ENCODE results near the gene USP12.

The USP12 gene

GRCh38 chr13:27128825-27129627 is 42.6 kb downstream of the USP12 start:
- TF ChIP-seq FOXP2 (optimal IDR thresholded peaks at IDR 0.05; ENCODE audit: borderline replicate concordance, extremely low read depth, extremely low read length, insufficient read depth) (no peak), POLR2AphosphoS5 (IDR thresholded peaks at IDR 0.05; ENCODE audit: low read depth, low read length) (no peak), REST (IDR thresholded peaks at IDR 0.05; ENCODE audit: insufficient read depth in 1 of 2, low read depth in 2 of 2, low read length in 2 of 2) (no peak), SIN3A (IDR thresholded peaks at IDR 0.05; ENCODE audit: borderline replicate concordance, insufficient read depth, low read length) (no peak), TAF1 (IDR thresholded peaks at IDR 0.05; ENCODE audit: borderline replicate concordance, insufficient read depth, low read length) (no peak)

DNA sequence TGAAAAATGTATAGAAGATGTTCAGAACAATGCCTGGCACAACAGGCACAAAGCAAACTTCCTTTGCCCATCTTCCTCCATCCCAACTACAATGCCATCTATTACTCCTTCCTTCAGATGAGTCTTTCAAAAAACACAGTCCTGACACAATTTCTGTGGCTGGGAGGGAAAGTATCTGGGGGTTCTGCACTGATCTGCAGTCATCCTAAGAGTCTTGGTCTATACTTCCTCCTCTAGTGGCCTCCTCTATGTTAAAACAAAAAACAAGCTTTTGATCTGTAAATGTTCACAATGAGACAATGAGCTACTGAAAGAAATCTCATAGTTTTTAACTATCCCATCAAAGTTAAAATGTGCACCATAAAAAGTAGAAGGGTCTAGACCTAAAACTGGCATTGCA is 44.8 kb downstream of the USP12 start:
- TF ChIP-seq FOXP2 (optimal IDR thresholded peaks at IDR 0.05; ENCODE audit: borderline replicate concordance, extremely low read depth, extremely low read length, insufficient read depth) (no peak), REST (IDR thresholded peaks at IDR 0.05; ENCODE audit: insufficient read depth in 1 of 2, low read depth in 2 of 2, low read length in 2 of 2) (no peak), POLR2AphosphoS5 (IDR thresholded peaks at IDR 0.05; ENCODE audit: low read depth, low read length) (no peak), TAF1 (IDR thresholded peaks at IDR 0.05; ENCODE audit: borderline replicate concordance, insufficient read depth, low read length) (no peak), SIN3A (IDR thresholded peaks at IDR 0.05; ENCODE audit: borderline replicate concordance, insufficient read depth, low read length) (no peak)

DNA sequence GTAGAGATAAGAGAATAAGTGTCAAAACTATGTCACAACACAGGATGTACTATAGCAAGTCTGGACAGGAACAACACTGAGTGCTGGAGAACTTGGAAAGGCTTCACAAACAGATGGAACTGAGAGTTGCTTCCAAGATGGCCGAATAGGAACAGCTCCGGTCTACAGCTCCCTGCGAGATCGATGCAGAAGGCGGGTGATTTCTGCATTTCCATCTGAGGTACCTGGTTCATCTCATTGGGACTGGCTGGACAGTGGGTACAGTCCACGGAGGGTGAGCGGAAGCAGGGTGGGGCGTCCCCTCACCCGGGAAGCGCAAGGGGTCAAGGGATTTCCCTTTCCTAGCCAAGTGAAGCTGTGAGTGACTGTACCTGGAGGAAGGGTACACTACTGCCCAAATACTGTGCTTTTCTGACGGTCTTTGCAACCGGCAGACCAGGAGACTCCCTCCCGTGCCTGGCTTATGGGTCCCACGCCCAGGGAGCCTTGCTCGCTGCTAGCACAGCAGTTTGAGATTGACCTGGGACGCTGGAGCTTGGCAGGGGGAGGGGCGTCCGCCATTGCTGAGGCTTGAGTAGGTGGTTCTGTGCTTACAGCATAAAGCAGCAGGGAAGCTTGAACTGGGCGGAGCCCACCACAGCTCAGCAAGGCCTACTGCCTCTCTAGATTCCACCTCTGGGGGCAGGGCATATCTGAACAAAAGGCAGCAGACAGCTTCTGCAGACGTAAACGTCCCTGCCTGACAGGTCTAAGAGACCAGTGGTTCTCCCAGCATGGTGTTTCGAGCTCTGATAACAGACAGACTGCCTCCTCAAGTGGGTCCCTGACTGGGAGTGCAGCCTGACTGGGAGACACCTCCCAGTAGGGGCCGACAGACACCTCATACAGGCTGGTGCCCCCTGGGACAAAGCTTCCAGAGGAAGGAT is 46.0 kb downstream of the USP12 start:
- TF ChIP-seq FOXP2 (optimal IDR thresholded peaks at IDR 0.05; ENCODE audit: borderline replicate concordance, extremely low read depth, extremely low read length, insufficient read depth) = no peak
- no peak for TF ChIP-seq REST (IDR thresholded peaks at IDR 0.05; ENCODE audit: insufficient read depth in 1 of 2, low read depth in 2 of 2, low read length in 2 of 2)
- no peak for TF ChIP-seq TAF1 (IDR thresholded peaks at IDR 0.05; ENCODE audit: borderline replicate concordance, insufficient read depth, low read length)
- TF ChIP-seq SIN3A (IDR thresholded peaks at IDR 0.05; ENCODE audit: borderline replicate concordance, insufficient read depth, low read length) = no peak
- no peak for TF ChIP-seq POLR2AphosphoS5 (IDR thresholded peaks at IDR 0.05; ENCODE audit: low read depth, low read length)

DNA sequence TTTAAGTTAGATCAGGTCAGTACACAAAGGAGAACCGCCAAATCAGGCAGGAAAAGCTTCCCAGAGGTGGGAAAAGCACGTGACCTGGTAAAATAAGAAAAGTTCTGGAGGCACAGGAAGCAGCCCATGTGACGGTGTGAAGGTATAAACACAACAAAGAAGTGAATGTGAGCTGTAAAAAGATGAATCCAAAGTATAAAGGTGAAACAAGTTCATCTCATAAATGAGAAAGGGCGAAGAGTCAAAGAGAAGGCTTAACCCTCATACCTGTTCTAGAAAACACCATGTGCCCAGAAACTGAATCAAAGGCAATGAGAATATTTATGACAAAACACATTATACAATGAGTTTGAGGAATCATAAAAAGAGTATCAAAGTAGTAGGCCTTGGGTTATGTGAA is 47.0 kb downstream of the USP12 start:
- TF ChIP-seq TAF1 (IDR thresholded peaks at IDR 0.05; ENCODE audit: borderline replicate concordance, insufficient read depth, low read length) (no peak), POLR2AphosphoS5 (IDR thresholded peaks at IDR 0.05; ENCODE audit: low read depth, low read length) (no peak), FOXP2 (optimal IDR thresholded peaks at IDR 0.05; ENCODE audit: borderline replicate concordance, extremely low read depth, extremely low read length, insufficient read depth) (no peak)

DNA sequence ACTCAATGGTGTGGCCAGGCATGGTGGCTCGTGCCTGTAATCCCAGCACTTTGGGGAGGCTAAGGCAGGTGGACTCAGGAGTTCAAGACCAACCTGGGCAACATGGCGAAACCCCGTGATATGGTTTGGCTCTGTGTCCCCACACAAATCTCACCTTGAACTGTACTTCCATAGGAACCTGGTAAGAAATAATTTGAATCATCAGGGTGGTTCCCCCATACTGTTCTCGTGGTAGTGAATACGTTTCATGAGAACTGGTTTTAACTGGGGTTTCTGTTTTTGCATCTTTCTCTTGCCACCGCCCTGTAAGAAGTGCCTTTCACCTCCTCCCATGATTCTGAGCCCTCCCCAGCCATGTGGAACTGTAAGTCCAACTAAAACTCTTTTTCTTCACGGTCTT is 49.6 kb downstream of the USP12 start:
- TF ChIP-seq POLR2AphosphoS5 (IDR thresholded peaks at IDR 0.05; ENCODE audit: low read depth, low read length) = no peak
- no peak for TF ChIP-seq FOXP2 (optimal IDR thresholded peaks at IDR 0.05; ENCODE audit: borderline replicate concordance, extremely low read depth, extremely low read length, insufficient read depth)
- TF ChIP-seq REST (IDR thresholded peaks at IDR 0.05; ENCODE audit: insufficient read depth in 1 of 2, low read depth in 2 of 2, low read length in 2 of 2) = no peak
- no peak for TF ChIP-seq SIN3A (IDR thresholded peaks at IDR 0.05; ENCODE audit: borderline replicate concordance, insufficient read depth, low read length)
- TF ChIP-seq TAF1 (IDR thresholded peaks at IDR 0.05; ENCODE audit: borderline replicate concordance, insufficient read depth, low read length) = no peak
